Stimulated activated CD4-positive, alpha-beta T cell treated with anti-CD3 and anti-CD28 coated beads, Interleukin-4, amount 100 ng/mL, for 24 hours (primary cell): Measurements from ENCODE around the gene UCHL5.
"Not testable (repeated sequence)": the region's sequence is repeated elsewhere in the genome, so short reads cannot be mapped to it uniquely, and the experiment has no call there.

ENCODE experiments used
- DNase-seq: peaks from one replicate; pipeline ENCODE4 v3.0.0-alpha.2; 2020

Gene UCHL5

GRCh38 chr1:193005785-193006184 lies 53.4 kb downstream of the UCHL5 start:
- no peak for DNase-seq

DNA sequence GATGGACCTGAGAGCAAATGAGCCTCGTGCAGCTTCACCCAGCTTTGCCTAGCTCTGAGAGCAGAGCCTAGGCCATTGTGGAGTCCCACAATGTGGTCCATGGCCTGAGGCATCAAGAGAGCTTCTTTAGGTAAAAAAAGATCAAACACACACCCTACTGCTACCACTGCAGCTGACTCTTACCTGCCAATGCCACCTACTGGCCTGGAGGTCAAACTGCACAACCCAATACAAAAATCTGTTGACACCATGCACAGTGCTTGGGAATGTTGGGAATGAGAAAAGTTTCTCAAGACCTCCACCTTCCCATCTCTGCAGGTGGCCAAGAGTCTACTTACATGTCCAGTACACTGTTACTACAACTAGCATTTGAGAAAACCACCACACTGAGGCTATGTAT lies 60.6 kb downstream of the UCHL5 start:
- DNase-seq = no peak

DNA sequence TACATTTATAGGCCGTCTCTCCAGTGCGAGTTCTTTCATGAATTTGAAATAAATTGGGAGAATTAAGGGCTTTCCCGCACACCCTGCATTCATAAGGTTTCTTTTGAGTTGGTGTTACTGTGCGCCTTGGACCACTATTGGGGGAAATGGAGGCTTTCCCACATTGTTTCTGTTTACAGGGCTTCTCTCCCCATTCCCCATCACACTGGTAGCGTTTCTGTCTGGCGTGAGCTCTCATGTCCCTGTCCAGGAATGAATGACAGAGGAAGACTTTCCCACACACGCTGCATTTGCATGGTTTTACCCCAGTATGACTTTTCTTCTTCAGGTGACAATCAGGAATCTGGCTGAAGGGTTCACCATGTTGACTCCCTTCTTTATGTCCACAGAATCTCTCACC lies 65.0 kb downstream of the UCHL5 start:
- DNase-seq = no peak

- DNase-seq = no peak
Observed at GRCh38 chr1:192993426-192994085, 65.6 kb downstream of the UCHL5 start.

DNA sequence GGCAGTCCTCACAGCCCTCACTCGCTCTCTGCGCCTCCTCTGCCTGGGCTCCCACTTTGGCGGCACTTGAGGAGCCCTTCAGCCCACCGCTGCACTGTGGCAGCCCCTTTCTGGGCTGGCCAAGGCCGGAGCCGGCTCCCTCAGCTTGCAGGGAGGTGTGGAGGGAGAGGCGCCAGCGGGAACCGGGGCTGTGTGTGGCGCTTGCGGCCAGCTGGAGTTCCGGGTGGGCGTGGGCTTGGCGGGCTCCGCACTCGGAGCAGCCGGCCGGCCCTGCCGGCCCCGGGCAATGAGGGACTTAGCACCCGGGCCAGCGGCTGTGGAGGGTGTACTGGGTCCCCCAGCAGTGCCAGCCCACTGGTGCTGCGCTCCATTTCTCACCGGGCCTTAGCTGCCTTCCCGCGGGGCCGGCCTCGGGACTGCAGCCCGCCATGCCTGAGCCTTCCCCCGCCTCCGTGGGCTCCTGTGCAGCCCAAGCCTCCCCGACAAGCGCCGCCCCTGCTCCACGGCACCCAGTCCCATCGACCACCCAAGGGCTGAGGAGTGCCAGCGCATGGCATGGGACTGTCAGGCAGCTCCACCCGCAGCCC lies 72.3 kb downstream of the UCHL5 start:
- not testable (repeated sequence) for DNase-seq

- DNase-seq = peak; percentile 57
Observed at GRCh38 chr1:192986110-192986747, 72.9 kb downstream of the UCHL5 start.

DNA sequence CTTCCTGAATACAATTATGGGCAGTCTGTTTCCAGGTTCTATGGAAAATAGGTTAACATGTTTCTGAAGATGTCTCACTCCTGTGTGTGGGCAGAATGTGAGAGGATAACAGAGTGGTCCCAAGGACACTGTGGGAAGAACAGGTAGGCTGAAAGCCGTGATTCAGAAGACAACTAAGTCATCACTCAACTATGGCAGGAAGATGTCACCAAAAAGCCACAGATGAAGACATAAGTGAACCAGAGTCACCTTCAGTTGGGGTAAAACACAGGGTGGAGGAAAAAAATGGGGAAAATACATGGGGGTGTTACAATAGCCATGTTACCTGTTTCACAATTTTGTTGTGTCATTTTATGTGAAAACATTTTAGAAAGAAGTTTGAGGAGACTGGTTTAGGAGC lies 75.1 kb downstream of the UCHL5 start:
- peak; percentile 24 for DNase-seq

DNA sequence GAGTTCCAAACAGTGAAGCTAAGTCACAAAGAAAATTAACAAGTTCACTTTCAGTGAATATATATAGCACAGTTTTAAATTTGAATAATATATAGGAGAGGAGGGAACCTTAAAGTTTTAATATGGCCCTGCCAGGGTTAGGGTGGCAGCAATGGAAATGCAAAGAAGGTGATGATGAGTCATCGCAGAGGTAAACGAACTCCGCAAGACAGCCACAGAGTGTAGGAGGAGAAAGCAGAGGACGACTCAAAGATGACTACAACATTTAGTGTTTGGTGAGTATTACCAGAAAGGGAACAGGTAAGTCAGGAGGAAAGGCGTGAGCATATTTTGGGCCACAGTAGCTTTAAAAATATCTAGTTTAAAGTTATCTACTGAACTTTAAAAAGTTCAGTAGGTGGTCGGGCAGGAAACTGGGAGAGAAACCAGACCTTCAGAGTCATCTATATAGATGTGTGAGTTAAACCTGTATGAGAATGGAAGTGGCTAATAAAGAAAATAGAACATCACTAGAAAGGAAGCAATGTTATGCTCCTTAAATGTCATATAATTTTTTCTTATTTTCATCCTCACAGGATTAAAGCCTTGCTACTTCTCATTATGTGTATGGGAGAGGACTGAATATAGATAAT lies 75.7 kb downstream of the UCHL5 start:
- peak; percentile 50 for DNase-seq

GRCh38 chr1:192980856-192981255 lies 78.3 kb downstream of the UCHL5 start:
- DNase-seq = no peak

DNA sequence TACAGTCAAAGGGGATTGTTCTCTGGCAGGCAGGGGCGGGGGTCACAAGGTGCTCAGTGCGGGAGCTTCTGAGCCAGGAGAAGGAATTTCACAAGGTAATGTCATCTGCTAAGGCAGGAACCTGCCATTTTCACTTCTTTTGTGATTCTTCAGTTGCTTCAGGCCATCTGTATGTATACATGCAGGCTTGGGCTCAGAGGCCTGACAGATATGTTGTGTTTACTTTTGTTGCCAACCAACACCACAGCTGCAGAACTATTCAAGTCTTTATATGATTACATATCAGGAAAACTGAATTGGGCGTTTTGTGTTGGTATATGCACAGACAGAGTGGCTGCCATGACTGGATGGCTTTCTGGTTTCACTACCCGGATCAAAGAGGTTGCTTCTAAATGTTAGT lies 78.8 kb downstream of the UCHL5 start:
- not testable (repeated sequence) for DNase-seq

DNA sequence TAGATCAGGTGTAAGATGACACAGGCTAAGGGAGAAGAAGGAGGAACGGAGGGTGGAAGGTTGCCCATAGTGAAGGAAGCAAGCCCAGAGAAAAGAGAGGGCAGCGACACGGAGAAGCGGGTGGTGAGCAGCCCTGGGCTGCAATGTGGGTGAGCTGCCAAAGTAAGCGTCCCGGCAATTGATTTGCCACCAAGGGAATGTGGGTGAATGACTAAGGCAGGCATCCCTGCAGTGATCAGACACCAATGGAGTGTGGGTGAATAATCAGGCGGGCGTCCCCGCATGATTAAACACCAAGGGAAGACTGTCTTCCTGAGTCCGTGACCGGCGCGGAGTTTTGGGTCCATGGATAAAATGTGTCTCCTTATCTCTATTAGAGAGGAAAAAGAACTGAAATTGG lies 79.6 kb downstream of the UCHL5 start:
- no peak for DNase-seq

DNA sequence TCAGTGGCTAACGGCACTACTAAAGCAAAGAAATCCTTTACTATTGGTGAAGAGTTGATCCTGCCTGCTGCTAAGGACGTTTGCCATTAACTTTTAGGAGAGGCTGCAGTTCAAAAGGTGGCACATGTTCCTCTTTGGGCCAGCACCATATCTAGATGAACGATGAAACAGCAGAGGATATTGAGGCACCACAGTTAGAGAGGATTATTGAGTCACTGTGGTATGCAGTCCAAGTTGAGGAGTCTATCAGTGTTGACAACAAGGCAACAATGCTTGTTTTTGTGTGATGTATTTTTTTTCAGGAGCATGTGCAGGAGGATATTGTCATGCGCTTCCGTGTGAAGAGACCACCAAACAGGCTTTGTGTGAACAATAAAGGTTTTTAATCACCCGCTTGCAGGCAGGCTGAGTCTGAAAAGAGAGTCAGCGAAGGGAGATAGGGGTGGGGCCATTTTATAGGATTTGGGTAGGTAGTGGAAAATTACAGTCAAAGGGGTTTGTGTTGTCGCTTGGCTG lies 80.9 kb downstream of the UCHL5 start:
- DNase-seq = no peak

GRCh38 chr1:192977089-192977706 lies 82.0 kb downstream of the UCHL5 start:
- no peak for DNase-seq

DNA sequence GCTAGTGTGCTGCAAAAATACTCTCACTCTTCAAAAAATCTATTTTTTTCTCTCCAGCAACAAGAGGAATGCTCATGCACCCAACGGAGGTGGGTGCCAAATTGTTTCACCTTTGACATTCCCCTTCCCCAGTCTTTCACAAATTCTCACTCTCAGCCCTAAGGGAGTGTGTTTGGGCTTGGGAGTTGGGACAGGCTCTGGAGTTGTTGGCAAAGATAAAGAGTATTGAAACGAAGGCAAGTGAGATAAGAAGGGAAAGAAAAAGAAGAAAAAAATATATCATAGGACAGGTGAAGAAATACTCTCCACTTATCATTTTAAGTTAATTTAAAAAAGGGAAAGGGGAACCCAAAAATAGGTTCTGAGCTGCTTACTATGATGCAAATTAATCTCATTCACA lies 82.6 kb downstream of the UCHL5 start:
- no peak for DNase-seq

- DNase-seq = no peak
Observed at GRCh38 chr1:192974701-192975100, 84.5 kb downstream of the UCHL5 start.

- DNase-seq = no peak
Observed at GRCh38 chr1:192973988-192974387, 85.2 kb downstream of the UCHL5 start.

DNA sequence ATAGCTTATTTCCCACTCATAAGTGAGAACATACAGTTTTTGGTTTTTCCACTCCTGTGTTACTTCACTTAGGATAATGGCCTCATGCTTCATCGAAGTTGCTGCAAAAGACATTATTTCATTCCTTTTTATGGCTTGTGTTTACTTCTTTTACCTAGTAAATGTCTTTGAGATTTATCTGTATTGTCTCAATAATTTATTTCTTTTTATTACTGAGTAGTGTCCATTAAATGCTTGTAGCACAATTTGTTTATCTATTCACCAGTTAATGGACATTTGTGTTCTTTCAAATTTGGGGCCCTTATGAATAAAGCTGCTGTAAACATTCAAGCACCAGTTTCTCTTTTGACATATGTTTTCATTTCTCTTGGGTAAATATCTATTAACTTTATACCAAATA lies 86.0 kb downstream of the UCHL5 start:
- DNase-seq = no peak

- DNase-seq = no peak
Observed at GRCh38 chr1:192969091-192969490, 90.1 kb downstream of the UCHL5 start.

DNA sequence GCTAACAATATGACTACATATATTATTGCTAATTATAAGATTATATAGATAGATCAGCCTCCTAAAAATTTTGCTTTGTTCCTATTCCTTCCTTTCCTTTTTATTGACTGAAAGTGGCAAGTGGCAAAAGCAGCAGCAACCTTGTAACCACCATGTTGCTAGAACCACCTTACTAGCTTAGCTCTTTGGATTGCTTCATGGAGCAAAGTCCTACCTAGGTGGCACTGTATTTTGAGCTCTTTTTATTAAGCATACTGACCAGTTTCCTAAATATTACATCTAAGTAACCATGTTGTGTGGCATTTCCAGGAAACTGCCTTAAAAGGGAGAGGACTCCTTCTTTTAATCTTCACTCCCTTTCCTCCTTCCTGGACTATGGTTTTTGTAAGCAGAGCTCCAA lies 90.8 kb downstream of the UCHL5 start:
- no peak for DNase-seq

GRCh38 chr1:192967901-192968300 lies 91.3 kb downstream of the UCHL5 start:
- no peak for DNase-seq

GRCh38 chr1:192967211-192967877 lies 91.8 kb downstream of the UCHL5 start:
- no peak for DNase-seq

DNA sequence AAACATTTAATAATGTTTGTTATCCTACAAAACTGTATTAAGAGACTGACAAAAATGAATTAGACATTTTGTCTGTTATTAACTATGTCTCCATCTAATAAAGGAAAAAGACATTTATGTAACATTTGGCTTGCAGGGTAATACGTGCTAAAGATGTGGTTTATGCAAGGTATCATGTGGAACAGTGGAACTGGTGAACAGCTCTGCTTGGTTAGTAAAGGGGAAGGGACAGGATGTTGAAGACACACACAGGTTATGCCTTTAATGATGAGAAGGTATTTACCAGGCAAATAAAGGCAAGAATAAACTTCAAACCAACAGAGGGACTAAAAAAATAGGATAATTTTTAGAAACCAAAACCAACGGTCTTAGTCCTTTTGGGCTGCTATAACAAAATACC lies 93.1 kb downstream of the UCHL5 start:
- DNase-seq = no peak

DNA sequence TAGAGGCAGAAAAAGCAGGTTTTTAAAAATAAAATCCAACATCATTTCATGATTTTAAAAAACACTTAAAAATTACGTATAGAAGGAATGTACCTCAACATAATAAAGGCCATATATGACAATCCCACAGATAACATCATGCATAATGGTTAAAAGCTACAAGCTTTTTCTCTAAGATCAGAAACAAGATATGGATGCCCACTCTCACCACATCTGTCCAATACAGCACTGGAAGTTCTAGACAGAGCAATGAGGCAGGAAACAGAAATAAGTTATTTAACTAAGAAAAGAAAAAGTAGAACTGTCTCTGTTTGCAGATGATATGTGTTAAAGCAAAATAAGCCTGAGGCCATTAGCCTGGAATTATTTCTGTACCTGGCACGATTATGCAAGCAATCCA lies 96.3 kb downstream of the UCHL5 start:
- DNase-seq = no peak
